Adipose tissue (tissue), 3 donors: ENCODE measurements around the gene ACD. TPM values are rescaled to one million over a fixed set of nuclear protein-coding genes. Genes with fewer than 3 reads are reported as not detected.
A peak's percentile ranks its signal among the peaks of the same experiment; 100 is the strongest.
"Not testable (repeated sequence)": the region's sequence is repeated elsewhere in the genome, so short reads cannot be mapped to it uniquely, and the experiment has no call there.

Source experiments
- H3K27ac ChIP-seq: one replicate; pipeline ENCODE4 v1.5.1; 2013; ENCODE audit warnings: low read depth, low read length
- WGBS, 3 donors: extraction: QIAGEN DNeasy Blood & Tissue Kit; methylation state at CpG; one replicate each; pipeline ENCODE4 v1.1.7; 2013; 5-methylcytosine and 5-hydroxymethylcytosine counted together
- polyA plus RNA-seq, 3 donors: library from polyadenylated mRNA; stranded (reverse); fragments of 200-250 nt; gene quantifications; one replicate each; pipeline ENCODE4 v1.2.3, GENCODE V29; 2013
- donor health status: healthy with polysubstance abuse.
- donor health status: Bipolar disorder and iron deficiency.
- donor health status: healthy.

The ACD gene
- polyA plus RNA-seq, result 10 to 100 TPM; 12.7 to 15.6 (median 13.3) TPM

DNA sequence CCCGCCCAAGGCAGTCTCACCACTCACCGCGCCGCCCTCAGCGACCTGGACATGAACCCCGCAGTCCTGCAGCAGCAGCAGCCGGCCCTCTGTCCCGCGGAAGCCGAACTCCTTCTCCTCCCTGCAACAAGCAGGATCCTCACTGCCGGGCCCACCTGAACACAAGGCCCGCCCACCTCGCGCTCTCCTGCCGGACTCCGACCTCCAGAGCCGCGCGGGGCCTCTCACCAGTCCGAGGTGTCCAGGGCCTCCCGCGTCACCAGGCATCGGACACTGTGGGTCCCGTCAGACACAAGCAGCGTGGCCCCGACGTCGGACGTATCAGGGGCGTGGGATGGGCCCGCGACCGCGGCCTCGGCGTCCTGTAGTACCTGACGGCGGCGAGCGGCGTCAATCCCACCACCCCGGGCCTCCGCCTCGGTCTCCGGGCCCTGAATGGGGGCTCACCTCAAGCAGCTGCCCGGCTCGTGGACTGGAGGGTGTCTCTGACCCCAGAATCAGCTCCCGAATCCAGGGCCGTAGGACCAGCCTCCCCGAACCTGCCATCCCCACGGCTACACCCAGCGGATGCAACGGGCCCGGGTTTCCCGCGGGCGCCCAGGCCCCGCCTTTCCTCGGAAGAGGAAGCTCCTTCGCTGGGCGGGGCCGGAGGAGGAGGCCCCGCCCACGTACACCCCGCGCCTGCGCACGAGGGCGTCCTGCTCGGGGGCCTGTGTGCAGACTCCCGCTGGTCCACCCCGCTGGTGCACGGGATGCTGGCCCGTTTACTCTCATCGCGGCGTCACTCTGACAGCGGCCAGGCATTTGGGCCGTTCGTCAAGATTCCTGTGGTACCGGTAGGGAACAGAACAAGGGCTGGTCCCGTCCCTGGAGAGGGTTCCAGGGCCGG, at the start of gene ACD:
Gene ACD (minus strand): TSS at position 586 of the 889 bp plus-strand sequence. CDS start 40 bp downstream, at position 546.
- WGBS, 3 donors, result 0 to 1% (median 0%) methylated on average over 67 to 83 of the region's 83 CpGs
- peak within 1 kb of the TSS; percentile 68 for H3K27ac ChIP-seq

DNA sequence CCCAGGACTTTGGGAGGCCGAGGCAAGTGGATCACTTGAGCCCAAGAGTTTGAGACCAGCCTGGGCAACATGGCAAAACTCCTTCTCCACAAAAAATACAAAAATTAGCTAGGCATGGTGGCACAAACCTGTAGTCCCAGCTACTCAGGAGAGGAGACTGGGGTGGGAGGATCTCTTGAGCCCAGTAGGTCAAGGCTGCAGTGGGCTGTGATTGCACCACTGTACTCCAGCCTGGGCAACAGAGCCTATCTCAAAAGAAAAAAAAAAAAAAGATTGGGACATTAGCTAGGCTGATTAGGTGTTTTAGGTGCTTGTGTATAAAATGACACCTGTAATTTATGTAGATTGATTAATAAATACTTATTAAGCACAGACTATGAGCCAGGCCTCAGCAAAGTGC, 49.0 kb upstream of the ACD start:
- 92 to 96% (median 96%) methylated on average over 1 of the region's 1 CpG for WGBS, 3 donors
- H3K27ac ChIP-seq, result no peak overlapping the region

DNA sequence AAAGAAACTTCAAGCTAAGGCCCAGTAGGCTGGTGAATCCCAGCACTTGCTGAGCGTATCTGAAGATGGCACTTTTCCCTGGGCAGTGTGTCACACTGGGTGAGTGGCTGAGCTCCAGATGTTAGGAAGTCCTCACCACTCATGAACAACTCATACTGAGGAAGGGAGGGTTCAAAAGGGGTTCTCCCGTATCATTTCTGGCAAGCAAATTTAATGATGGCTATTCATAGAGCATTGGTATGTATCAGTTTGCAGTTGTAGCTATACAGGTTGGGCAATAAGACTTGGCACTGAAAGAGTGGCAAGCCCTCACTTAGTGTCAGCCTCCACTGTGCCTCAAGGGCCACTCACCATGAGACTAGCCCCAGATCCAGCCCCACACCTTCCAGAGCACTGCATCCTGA, 48.3 kb upstream of the ACD start:
- WGBS, 3 donors, result 54 to 85% (median 63%) methylated on average over 2 of the region's 2 CpGs
- H3K27ac ChIP-seq, result no peak overlapping the region

DNA sequence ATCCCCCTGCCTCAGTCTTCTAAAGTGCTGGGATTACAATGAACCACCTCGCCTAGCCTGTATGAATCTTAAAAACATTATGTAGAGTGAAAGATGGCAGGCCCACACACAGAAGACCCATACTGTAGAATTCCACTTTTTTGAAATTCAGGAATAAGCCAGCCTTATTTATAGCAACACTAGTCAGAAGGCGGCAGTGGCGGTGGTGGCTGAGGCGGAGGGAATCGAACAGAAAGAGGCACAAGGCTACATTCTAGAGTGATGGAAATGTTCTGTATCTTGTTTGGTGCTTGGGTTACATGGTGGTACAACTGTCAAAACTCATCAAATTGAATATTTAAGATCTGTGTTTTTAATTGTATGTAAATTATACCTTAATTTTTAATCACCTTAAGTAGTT, 47.7 kb upstream of the ACD start:
- H3K27ac ChIP-seq, result no peak overlapping the region
- 97% methylated on average over 5 of the region's 5 CpGs for WGBS, 3 donors

DNA sequence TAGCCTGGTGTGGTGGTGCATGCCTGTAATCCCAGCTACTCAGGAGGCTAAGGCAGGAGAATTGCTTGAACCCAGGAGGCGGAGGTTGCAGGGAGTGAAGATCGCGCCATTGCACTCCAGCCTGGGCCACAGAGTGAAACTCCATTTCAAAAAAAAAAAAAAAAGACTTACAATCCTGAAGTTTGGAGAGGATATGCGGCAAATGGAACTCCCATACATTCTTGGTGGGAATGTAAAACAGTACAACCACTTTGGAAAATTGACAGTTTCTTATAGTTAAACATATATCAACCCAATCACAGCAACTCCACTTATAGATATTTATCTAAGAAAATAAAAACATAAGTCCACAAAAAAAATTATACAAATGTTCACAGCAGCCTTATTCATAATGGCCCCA, 47.1 kb upstream of the ACD start:
- 88 to 99% (median 96%) methylated on average over 4 of the region's 4 CpGs for WGBS, 3 donors
- H3K27ac ChIP-seq, result no peak overlapping the region

DNA sequence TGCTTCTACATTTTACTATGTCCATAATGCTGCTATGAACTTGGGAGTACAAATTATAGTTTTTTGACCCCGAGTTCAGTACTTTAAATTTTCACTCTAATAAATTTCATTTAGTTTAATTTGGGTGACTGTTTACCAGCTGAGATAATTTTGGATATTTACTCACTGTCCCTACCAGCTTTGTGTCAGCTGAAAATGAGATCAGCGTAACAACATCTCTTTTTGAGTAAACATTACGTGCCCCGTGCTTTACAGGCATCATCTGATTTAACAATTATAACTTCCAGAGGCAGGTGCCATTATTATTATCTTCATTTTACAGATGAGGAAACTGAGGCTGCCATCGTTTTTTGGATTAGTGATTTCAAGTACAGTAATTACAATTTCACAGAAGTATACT, 44.0 kb upstream of the ACD start:
- WGBS, 3 donors, result 80 to 91% (median 90%) methylated on average over 5 of the region's 5 CpGs
- H3K27ac ChIP-seq, result no peak overlapping the region

DNA sequence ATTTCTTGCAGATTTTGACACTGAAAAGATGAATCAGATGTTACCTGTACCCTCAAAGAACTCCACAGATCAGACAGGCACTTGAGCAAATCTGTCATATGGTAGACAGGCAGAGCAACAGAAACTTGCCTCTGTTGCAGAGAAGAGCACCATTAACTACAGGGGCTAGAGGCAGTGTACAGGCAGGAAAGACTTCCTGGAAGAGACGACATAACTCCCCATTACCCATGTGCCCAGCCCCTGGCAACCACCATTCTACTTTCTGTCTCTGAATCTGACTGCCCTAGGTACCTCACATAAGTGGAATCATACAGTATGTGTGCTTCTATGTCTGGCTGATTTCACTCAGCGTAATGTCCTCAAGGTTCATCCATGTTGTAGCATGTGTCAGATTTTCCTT, 43.6 kb upstream of the ACD start:
- 63 to 77% (median 72%) methylated on average over 2 of the region's 2 CpGs for WGBS, 3 donors

DNA sequence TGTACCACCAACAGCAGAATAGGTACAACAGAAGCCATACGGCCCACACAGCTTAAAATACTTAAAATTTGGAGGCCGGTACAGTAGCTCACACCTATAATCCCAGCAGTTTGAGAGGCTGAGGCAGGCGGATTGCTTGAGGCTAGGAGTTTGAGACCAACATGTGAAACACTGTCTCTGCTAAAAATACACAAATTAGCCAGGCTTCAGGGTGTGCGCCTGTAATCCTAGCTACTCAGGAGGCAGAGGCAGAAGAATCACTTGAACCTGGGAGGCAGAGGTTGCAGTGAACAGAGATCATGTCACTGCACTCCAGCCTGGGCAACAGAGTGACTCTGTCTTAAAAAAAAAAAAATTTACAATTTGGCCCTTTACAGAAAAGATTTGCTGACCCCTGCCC, 42.1 kb upstream of the ACD start:
- 94 to 95% (median 95%) methylated on average over 4 of the region's 4 CpGs for WGBS, 3 donors
- no peak overlapping the region for H3K27ac ChIP-seq

More for the DNA sequence above, 43.6 kb upstream of the ACD start:
- H3K27ac ChIP-seq, result no peak overlapping the region

DNA sequence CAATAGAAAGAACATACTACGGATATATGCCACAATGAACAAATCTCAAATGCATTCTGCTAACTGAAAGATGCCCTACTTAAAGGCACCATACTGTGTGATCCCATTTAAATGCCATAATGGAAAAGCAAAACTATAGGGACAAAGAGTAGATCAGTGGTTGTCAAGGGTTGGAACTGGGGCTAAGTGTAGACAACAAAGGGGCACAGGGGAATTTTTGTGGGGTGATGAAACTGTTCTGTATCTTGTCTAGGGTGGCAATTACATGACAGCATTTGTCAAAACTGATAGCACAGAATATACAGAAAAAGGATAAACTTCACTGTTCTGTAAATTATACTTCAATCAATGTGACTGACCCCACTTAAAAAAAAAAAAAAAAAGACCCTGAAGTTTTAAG, 41.4 kb upstream of the ACD start:
- WGBS, 3 donors, result 89 to 93% (median 89%) methylated on average over 1 of the region's 1 CpG
- H3K27ac ChIP-seq, result no peak overlapping the region

DNA sequence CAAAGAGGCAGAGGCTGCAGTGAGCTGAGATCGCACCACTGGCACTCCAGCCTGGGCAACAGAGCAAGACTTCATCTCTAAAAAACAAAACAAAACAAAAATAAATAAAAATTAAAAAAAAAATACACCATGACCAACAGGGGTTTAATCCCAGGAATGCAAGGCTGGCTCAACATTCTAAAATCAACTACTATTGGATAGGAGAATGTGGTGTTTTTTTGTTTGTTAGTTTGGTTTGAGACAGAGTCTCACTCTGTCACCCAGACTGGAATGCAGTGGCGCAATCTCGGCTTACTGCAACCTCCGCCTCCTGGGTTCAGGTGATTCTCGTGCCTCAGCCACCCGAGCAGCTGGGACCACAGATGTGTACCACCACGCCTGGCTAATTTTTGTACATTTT, 39.2 kb upstream of the ACD start:
- H3K27ac ChIP-seq, result no peak overlapping the region
- WGBS, 3 donors, result 86 to 99% (median 90%) methylated on average over 7 of the region's 7 CpGs

DNA sequence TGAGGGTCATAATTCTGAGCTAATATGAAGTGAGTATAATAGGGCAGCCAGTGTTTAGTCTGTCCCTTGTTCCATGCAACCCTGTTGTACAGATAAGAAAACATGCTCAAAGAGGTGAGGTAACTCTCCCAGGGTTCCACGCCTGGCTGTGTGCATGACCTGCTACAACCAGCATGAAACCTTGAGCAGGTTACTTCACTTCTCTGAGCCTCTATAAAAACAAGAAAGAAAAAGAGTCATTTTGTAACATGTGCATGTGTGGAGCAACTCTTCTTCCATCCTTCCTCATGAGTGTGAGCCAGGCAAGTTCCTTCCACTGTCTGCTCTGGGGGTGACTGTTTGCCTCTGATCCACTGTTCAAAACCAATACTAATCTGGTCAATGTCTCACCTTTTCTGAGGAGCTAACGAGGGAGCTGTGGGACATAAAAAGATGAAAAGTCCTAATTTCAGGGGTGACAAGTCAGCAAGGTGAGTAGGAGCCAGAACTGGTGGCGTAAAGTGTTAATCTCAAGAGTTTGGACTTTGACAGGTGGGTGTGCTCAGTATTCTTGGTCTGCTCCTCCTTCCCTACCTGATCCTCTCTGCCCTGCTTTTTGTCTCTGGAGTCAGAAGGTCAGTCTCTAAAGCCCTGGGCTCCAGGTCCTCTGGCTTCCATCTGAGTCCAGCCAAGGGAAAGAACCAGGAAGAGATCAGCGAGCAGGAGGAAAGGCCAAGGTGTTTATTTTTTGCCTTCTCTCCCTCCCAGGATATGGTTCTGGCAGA, 37.5 kb upstream of the ACD start:
- WGBS, 3 donors, result 60 to 86% (median 79%) methylated on average over 4 of the region's 4 CpGs
- no peak overlapping the region for H3K27ac ChIP-seq

DNA sequence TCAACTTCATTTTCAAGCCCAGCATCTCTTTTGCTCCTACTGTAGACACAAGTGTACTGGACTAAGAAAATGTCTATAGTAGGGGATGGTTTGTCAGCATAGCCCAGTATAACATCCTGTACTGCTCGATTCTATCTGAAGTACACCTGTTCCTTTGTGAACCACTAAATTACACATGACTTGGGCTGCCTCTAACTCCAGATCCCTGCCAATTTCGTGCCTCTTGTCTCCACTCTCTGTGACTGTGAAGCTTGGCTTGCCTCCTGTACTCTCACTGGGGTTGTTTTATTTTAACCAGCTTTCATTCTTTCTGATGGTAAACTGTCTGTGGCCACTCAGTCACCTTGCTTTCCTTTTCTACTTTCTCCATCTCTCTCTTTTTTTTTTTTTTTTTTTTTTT, 34.6 kb upstream of the ACD start:
- H3K27ac ChIP-seq, result no peak overlapping the region
- WGBS, 3 donors, result 69 to 82% (median 69%) methylated on average over 2 of the region's 2 CpGs

DNA sequence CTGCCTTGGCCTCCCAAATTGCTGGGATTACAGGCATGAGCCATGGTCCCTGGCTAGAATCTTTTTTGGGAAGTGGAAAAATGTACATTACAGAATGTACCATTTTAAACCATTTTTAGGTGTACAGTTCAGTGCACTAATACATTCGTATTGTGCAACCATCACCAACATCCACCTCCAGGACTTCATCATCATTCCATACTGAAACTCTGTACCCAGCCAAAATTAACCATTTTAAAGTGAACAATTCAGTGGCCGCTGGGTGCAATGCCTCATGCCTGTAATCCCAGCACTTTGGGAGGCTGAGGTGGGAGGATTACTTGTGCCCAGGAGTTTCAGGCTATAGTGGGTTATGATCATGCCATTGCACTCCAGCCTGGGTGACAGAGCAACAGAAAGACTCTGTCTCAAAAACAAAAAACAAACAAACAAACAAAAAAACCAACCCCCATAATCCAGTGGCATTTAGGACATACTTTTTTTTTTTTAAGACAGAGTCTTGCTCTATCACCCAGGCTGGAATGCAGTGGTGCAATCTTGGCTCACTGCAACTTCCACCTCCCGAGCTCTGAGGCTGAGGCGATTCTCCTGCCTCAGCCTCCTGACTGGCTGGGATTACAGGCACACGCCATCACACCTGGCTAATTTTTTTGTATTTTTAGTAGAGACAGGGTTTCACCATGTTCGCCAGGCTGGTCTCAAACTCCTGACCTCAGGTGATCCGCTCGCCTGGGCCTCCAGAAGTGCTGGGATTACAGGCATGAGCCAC, 33.6 kb upstream of the ACD start:
- not testable (repeated sequence) for H3K27ac ChIP-seq
- 80 to 96% (median 85%) methylated on average over 8 of the region's 8 CpGs for WGBS, 3 donors

DNA sequence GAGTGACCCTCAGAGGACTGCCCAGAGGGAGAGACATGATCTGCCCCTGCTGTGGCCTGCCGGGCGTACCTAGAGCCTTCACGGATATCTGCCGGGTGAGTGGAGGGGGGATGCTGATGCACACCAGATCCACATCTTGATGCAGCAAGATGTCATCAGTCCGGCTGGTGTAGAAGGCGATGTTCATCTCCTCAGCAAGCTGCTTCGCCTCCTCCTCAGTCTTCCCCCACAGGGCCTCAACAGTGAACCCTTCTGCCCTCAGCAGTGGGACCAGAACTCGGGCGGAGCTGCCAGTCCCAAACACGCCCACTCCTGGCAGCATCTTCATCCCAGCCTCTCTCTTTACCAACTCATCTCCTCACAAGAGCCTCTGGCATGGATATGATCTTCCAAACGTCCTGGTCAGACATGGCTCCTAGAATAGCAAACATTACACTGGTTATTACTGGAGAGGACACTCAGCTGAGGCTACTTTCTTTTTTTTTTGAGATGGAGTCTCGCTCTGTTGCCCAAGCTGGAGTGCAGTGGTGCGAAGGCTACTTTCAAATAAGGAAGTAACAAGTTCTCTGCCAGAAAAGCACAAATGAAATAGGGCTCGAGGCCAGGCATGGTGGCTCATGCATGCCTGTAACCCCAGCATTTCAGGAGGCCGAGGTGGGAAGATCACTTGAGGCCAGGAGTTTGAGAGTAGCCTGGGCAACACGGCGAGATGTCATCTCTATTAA, 25.5 kb upstream of the ACD start:
- 80 to 84% (median 81%) methylated on average over 17 of the region's 17 CpGs for WGBS, 3 donors
- H3K27ac ChIP-seq, result no peak overlapping the region

DNA sequence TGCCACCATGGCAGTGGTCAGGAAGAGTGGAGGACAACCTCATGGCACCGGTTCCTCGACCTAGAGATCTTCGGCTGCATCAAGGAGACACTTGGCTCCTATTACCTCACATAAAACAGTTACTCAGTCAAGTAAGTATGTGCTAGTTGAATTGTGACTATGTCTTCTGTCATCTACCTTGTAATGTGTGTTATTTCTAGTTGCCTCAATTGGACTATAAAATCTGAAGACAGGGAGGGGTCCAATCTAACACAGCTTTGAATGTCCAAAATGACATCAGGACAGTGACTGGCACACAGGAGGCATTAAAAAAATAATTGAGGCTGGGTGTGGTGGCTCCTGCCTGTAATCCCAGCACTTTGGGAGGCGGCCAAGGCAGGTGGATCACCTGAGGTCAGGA, 23.7 kb upstream of the ACD start:
- WGBS, 3 donors, result 88 to 99% (median 99%) methylated on average over 4 of the region's 4 CpGs
- H3K27ac ChIP-seq, result no peak overlapping the region

DNA sequence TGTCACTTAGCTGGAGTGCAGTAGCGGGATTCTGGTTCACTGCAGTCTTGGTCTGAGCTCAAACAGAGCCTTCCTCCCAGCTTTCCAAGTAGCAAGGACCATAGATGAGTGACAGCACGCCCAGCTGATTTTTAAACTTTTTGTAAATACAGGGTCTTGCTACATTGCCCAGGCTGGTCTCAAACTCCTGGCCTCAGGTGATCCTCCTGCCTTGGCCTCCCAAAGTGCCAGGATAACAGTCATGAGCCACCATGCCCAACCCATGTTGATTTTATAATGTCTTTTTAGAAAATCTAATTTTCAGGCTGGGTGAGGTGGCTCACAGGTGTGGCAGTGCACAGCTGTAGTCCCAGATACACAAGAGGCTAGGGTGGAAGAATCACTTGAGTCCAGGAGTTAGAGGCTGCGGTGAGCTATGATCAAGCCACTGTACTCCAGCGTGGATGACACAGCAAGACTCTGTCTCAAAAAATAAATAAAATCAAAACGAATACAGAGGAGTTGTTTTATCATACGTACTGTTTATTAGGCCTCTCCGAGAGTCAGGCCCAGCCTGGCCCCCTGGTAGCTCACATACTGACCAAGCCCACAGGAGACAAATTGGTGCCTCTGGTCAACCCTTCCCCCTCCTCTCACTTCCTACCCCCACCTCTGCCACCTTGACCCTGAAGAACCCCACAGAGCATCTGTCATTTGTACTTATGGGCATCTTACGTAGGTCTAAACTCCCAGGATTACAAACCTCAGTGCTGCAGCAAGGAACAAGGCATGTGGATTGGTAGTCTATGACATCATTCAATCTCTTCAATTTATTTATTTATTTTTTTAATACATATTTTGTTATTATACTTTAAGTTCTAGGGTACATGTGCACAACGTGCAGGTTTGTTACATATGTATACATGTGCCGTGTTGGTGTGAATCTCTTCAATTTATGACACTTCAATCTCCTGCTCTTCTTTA, 20.2 kb upstream of the ACD start:
- H3K27ac ChIP-seq, result no peak overlapping the region
- WGBS, 3 donors, result 91 to 96% (median 92%) methylated on average over 10 of the region's 10 CpGs

DNA sequence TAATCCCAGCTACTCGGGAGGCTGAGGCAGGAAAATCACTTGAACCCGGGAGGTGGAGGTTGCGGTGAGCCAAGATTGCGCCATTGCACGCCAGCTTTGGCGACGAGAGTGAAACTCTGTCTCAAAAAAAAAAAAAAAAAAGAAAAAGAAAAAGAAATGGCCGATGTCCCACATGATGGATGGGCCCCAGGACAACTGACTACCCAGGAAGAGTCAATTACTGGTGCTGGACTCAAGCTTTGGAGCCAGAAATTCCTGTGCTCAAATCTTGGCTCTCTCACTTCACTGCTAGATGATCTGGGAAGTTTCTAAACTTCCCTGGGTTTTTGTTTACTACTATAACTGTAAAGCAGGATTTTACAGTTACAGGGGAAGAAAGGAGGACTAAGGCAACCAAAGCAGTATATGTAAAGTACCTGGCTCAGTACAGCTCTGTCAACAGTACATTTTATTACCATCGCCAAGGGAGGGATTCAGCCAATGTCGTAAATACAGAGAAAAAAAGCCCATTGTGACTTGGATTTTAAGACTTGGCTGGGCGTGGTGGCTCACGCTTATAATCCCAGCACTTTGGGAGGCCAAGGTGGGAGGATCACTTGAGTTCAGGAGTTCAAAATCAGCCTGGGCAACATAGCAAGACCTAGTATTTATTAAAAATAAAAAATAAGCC, 18.4 kb upstream of the ACD start:
- H3K27ac ChIP-seq, result no peak overlapping the region
- WGBS, 3 donors, result 64 to 83% (median 73%) methylated on average over 12 of the region's 12 CpGs
